VCaP (cell line): Measurements from ENCODE around the gene RALA.
"Not testable (repeated sequence)": the region's sequence is repeated elsewhere in the genome, so short reads cannot be mapped to it uniquely, and the experiment has no call there.

Source experiments
- H3K27ac ChIP-seq: fragments of 450-650 bp; 2 replicates; pipeline ENCODE4 v1.5.1; 2017
- TF ChIP-seq, protein P1 (sequence below): fragments of 450-650 bp; conservative IDR thresholded peaks from 2 replicates; pipeline ENCODE4 v1.5.1; 2017; ENCODE audit warnings: mild to moderate bottlenecking, moderate library complexity

Gene RALA

DNA sequence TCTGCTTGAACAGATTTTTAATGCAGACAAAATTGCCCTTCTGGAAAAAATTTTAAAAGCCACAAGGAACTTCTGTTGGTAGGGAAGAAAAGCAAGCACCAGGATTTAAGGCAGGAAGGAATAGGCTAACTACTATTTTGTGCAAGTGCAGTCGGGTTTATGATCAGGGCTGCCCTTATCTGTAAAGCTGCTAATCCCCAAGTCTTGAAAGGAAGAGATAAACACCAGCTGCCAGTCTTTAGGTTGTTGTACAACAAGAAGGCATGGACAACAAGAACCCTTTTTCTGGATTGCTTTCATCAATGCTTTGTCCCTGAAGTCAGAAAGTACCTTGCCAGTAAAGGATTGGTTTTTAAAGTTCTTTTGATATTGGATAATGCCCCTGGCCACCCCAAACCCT is 40.7 kb downstream of the RALA start:
- TF ChIP-seq, protein P1, sequence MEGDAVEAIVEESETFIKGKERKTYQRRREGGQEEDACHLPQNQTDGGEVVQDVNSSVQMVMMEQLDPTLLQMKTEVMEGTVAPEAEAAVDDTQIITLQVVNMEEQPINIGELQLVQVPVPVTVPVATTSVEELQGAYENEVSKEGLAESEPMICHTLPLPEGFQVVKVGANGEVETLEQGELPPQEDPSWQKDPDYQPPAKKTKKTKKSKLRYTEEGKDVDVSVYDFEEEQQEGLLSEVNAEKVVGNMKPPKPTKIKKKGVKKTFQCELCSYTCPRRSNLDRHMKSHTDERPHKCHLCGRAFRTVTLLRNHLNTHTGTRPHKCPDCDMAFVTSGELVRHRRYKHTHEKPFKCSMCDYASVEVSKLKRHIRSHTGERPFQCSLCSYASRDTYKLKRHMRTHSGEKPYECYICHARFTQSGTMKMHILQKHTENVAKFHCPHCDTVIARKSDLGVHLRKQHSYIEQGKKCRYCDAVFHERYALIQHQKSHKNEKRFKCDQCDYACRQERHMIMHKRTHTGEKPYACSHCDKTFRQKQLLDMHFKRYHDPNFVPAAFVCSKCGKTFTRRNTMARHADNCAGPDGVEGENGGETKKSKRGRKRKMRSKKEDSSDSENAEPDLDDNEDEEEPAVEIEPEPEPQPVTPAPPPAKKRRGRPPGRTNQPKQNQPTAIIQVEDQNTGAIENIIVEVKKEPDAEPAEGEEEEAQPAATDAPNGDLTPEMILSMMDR = no peak

DNA sequence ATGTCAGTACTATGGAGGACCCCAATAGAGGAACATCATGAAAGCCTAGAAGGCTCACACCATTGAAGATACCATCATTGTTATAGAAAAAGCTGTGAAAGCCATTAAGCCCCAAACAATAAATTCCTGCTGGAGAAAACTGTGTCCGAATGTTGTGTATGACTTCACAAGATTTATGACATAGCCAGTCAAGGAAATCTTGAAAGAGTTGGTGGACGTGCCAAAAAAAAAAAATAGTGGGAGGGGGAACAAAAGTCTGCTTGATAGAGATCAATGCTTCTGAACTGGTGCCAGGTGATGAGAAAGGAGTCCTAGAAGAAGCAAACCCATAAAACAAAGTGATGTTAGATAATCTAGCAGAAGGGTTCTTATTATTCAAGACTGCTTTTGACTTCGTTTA is 41.2 kb downstream of the RALA start:
- peak overlapping the region; percentile 70 for H3K27ac ChIP-seq
- TF ChIP-seq, protein P1 = no peak

More for the DNA sequence above, 40.7 kb downstream of the RALA start:
- H3K27ac ChIP-seq = peak overlapping the region; percentile 70

DNA sequence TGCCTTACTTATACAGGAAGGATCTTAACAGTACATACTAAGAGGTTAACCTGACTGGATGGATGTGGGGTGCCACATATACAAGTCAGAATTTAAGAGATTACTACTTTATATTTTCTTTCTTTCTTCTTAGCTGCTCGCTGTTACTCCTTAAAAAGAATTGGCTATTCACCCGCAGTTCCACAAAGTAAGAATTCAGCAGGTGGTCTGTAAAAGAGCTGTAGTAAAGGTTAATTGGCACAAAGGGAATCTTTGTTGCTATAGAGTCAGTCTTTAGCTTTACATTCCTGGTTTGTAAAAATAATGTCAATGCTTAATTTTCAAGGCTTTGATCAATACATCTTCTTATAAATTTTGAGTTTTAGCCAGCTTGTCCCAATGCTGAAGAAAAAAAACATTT is 43.2 kb downstream of the RALA start:
- TF ChIP-seq, protein P1 = no peak
- H3K27ac ChIP-seq = no peak overlapping the region

DNA sequence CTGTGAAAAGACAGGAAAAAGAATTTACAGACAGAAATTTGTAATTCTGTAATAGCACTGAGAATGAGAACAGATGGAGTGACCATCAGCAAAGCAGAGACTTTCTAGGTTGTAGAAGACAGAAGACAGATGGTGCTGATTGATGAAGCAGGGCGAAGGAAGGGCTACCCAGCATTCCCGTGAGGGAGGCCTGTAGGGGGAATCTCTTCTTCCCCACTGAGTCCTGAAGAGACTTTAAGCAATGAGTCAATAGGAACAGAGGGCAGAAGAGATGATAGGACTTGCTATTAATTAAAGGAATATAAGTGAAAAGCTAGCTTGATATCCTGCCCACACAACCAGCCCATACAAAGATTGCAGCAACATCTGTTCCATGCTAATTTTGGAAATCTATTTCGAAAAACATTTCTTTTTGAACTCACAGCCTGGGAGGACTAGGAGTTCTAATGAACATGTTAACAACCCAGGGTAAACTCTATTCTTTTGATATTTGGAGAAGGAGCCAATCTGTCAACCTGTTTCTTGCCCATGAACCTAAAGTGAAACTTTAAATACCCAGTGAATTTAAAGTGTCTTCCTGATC is 44.1 kb downstream of the RALA start:
- no peak overlapping the region for H3K27ac ChIP-seq
- TF ChIP-seq, protein P1 = no peak

DNA sequence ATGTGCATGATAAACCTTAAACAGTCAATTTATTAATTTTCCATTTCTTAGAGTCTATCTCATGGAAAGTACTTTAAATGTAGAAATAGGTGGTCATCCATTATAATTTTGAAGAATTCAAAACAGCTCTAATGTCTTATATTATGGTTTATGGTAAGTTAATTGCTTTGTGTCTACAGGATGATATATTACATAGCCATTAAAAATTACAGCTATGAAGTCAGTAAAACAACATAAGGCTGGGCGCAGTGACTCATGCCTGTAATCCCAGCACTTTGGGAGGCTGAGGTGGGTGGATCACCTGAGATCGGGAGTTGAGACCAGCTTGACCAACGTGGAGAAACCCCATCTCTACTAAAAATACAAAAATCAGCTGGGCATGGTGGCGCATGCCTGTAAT is 44.9 kb downstream of the RALA start:
- not testable (repeated sequence) for H3K27ac ChIP-seq

DNA sequence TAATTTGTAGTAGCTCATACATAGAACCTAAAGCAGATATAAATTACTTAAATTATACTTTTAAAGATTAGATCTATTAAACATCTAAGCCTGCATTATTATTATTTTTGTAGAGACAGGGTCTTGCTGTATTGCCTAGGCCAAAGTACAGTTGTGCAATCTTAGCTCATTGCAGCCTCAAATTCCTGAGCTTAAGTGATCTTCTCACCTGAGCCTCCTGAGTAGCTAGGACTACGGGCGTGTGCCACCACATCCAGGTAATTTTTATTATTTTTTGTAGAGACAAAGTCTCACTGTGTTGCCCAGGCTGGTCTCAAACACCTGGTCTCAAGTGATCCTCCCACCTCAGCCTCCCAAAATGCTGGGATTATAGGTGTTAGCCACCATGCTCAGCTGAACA is 46.7 kb downstream of the RALA start:
- TF ChIP-seq, protein P1 = no peak
- H3K27ac ChIP-seq = no peak overlapping the region

DNA sequence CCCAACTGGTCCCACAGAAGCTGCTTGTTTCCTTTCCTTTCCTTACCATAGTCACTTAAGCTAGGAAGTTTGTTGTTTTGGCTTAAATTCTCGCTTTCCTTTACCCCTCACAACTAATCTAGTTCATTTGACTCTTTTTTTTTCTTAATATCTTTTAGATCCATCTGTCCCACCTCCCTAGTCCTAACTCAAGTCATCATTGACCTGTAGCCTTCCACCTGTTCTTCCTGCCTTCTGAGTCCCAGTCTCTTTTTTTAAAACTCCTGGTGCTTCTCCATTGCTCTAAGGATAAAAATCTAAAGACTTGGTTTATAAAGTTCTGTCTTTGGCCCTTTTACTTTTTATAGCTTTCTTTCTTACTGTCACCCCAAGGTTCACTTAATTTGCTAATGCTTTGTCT is 47.6 kb downstream of the RALA start:
- TF ChIP-seq, protein P1 = no peak
- H3K27ac ChIP-seq = no peak overlapping the region

DNA sequence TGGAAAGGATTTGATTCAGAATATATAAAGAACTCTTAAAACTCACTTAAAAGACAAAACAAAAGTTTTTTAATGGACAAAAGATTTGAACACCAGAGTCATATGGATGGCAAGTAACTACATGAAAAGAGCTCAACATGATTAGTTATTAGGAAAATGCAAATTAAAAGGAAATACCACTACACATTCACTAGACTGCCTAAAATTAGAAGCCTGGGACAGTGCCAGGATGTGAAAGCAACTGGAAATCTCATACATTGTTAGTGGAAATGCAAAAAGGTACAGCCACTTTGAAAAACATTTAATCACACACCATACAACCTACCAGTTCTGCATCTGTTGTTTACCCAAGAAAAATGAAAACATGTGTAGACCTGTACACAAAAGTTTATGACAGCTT is 48.8 kb downstream of the RALA start:
- TF ChIP-seq, protein P1 = no peak
- H3K27ac ChIP-seq = no peak overlapping the region
